Cerebellar nuclear complex (tissue), 1 donor: Measurements from ENCODE around the gene MYH9.

ENCODE experiments used
- DNase-seq, 2 experiments: peaks; one replicate each; lab custom pipeline; 2025; lab: John Stamatoyannopoulos, UW

The MYH9 gene

GRCh38 chr22:36249160-36249559 is 138.6 kb downstream of the MYH9 start:
- no peak for DNase-seq

DNA sequence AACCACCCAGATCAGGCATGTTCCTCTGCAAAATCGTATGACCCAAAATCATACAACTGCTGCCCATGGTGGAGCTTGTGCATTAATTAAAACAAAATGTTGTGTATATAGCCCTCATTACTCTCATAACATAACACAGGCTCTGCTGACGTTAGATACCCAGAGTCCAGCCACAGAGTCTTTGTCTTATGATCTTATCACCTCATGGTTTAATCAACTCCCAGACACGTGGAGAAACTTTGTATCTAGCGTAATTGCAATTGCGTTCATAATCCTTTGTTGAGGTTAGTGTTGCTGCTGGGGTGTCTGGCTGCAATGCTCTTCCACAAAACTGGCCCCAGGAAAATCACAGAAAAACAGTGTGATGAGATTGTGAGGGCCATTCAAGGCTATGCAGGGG is 139.8 kb downstream of the MYH9 start:
- no peak for DNase-seq

GRCh38 chr22:36246718-36247117 is 141.0 kb downstream of the MYH9 start:
- DNase-seq, result no peak

DNA sequence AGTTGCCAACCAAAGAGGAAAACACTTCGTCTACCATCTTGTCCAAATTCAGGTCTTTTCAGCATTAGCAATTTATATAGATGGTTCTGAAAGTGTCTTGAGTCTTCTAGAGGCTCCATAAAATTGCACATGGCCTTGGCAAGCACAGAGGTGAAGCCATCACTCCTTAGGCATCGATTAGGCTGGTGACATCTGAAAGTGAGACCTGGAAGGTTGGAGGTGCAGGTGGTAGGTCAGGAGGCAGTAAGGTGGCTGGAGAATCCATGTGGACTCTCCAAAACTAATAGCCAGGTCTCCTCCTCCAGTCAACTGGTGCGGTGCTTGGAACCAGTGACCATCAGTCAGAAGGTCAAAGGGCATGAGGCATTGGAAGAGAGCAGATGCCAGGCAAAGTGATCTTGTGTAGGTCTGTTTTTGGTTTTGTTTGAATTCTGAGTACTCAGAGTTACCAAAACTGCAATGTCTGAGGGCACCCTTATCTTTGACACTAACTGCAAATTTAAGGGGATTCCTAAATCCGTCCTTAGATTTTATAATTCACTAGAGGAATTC is 141.9 kb downstream of the MYH9 start:
- DNase-seq, result no peak

DNA sequence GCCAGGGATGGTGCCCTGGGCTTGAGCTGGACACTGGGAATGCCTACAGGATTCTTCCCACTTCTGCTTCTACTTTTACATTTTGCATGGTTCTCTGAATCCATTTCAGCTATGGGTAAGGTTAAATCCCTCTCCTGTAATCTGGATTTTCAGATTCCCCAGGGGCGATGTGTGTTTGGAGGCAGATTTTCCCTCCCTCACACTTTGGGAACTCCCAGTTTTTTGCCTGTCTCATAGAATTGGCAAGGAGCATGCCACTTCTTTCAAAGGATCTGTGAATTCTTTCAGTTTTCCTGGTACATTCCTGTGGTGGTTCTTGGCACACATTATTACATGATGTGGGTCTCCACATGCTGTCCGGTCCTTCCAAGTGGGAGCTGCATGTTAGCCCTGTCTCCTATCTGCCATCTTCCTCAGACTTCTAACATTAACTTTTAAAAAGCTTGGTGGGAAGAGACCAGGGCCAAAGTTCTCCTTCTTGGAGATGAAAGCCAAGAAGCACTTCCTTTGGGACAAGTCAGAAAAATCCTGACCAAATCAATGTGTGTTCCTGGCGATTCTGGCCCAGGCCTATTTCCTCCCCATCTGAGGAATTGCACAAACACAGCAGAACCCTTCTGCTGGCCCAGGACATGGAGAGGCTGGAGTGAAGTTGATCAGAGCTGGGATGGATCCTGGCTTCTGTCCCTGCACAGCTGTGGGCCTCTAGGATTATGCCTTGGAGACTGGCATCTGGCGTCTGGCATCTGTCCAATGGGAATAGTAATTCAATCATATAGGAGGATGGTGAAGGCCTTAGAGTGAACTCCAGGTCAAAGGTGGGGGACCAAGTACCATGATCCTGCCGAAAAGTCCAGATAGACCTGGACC is 143.0 kb downstream of the MYH9 start:
- no peak for DNase-seq

GRCh38 chr22:36243986-36244385 is 143.8 kb downstream of the MYH9 start:
- no peak for DNase-seq

GRCh38 chr22:36239401-36240171 is 148.2 kb downstream of the MYH9 start, which contains the start of gene APOL2:
APOL2 (minus strand) TSS chr22:36239527; CDS start chr22:36233162, 6,365 bp downstream.
- peak; percentile 58 to 70 for DNase-seq

DNA sequence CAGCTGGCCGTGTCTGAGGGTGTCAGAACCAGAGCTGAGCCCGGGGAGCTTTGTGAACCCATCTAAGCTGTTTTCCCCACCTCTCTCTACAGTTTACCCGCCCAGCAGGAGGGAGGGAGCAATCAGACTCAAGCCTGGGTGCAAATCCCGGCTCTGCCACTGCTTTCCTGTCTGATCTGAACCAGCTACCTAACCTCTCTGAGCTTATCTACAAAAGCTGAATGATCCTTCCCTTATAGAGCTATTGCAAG is 148.7 kb downstream of the MYH9 start:
- DNase-seq, result no peak

GRCh38 chr22:36238373-36239149 is 149.2 kb downstream of the MYH9 start:
- no peak for DNase-seq

- no peak for DNase-seq
These were observed 150.1 kb downstream of the MYH9 start for GRCh38 chr22:36237462-36238372.

DNA sequence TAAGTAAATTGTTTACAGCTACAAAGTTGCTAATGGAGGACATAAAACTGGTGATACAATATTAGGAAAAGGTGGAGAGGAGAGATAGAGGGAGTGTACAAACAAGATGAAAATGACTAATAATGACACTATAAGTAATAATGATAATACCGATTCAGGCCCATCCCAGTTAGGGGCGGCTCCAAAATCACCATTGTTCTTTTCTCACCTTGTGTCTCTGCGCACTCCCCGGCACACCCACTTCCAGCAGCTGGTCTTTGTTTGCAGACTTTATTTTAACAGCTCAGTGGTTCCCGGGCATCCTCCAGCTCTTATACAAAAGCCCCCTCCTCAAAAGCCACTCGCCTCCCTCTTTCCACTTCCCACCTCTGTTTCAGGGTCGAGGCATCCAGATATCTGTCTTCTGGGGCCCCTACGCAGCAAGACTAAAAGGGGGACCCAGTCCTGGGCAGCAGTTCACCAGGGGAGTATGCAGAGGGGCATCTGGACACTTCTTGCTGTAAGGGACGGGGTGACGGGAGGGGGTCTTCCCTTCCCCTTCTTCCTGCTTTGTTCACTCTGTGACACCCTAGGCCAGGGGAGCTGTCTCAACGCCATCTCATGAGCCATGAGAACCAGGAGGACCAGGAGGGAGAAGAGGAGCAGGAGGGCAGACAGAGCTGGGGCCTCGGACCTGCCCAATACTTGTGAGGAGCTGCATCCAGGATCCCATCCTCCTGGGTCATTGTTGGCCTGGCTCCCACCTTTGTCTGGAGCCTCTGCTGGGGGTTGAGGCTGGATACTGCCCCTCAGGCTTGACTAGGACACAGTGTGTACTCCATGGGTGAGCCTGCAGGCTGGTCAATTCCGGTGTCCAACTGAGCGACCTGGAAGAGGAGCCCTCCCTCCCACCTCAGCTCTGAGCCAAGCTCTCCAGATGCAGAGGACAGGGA is 151.1 kb downstream of the MYH9 start:
- DNase-seq, result no peak

GRCh38 chr22:36235585-36235984 is 152.2 kb downstream of the MYH9 start:
- no peak for DNase-seq

GRCh38 chr22:36234919-36235318 is 152.8 kb downstream of the MYH9 start:
- DNase-seq, result no peak

DNA sequence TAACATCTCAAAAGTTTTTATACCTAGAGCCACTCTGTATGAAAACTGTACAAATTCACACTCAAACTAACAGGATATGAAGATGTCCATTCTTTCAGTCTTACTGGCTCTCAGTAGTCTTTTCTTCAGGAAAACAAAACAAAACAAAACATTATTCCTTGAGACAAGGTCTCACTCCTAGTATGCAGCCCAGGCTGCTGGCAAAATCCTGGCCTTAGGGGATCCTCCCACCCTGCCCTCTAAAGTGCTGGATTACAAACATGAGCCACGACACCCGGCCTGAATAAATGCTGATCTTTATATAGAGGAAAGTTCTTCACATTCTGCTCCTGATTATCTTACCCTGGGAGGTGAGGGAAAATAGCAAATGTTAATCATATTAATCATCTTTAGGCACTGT is 153.6 kb downstream of the MYH9 start:
- DNase-seq, result no peak

DNA sequence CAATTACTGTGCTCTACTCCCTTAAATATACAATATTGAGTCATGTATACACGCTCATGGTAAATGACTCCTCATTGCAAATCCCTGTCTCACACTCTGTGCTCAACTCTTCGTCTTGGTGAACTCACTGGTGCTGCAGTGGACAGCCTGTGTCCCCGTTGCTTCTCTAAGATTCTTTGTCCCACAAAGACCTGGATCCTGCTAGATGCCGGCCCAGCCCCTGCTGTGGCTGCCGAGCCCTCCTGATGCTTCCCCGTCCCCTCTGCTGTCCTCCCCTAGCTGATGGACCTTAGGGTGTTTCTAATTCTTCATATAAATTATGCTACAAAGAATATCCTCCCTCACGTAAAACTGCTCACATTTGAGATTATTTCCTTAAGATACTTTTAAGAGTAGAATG is 154.0 kb downstream of the MYH9 start:
- DNase-seq, result no peak

- no peak for DNase-seq
These were observed 154.9 kb downstream of the MYH9 start for GRCh38 chr22:36232715-36233401.
